Activated CD4-positive, CD25-positive, alpha-beta regulatory T cell (primary cell): ENCODE data around the gene PCDHB4.
"Not testable (repeated sequence)": the region's sequence is repeated elsewhere in the genome, so short reads cannot be mapped to it uniquely, and the experiment has no call there.

Experiments
- DNase-seq, 4 experiments: peaks; one replicate each; lab custom pipeline; 2025; lab: John Stamatoyannopoulos, UW

Gene PCDHB4

DNA sequence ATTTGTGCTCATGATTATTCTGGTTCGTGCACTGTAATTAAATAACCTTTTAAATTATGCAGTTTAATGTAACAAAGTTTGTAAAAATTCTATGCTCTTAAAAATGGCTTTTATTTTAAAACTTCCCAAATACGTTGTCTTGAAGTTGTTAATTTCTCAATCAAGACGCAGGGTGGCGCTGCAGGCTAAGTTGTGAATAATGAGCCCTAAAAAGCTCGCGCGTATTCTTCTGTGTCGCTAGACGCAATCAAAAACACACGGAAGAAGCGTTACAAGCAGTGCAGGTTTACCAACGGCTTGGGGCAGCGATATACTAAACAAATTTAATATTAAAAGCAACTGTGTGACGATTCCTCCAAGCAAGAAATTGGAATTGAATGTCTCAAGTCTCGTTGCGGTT, at the start of gene PCDHB4:
Gene PCDHB4, plus strand, starts transcription at position 256 of the 400 bp plus-strand sequence. CDS start 181 bp downstream, outside the sequence.
- DNase-seq = no peak

DNA sequence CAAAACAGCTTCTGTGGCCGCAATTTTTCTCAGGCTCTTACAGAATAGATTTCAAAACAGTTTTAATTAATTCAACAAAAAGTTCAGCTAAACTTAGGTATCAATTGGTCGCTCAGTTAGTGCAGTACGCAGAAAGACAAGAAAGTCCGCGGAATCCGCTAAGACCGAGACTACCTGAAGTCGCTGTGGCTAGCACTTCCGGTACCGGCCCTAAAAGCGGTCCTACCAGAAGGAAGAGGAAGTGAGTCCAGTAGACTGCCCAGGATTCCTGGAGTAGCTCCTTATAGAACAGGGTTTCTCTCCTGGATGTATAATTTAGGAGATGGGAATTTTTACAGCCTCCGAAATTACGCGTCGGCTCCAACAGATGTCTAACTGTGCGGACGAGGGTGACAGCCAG, 43.8 kb upstream of the PCDHB4 start:
- DNase-seq = no peak

DNA sequence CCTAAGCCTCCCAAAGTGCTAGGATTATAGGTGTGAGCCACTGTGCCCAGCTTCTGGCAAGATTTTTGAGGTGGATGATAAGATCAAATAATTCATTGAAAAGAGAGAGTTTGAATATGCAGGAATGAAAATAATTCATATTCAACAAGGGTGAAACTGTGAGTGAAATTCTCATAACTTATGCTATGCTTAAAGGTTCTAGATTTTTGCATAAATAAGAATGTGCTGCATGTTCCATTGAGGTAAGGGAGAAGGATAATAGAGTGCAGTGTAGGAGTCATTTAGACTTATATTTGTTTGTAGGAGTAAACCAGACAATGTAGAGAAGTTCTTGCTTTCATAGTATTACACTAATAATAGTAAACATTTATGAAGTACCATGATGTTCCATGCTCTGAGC, 39.4 kb upstream of the PCDHB4 start:
- no peak for DNase-seq

DNA sequence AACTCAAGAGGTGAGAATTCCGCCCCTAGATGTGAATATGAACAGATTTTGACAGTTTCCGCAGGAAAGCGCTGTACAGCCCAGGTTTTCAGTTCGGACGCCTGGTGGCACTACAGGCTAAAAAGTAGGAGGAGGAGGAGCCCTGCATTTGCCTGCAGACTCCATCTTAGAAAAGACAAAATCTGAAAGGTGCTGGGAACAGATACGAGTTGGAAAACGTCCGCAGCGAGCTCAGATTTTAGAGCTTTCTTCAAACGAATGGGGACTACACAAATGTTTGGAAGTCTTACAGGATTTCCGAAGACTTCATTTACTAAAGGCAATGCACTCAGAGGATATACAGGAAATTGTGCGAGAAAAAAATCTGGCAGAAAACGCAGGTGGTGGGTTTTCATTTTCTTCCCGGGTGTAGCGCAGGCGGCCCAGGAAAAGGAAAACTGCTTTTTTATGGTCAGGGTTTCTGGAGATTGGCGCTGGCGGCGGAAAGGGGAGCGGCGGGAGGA, 37.1 kb upstream of the PCDHB4 start:
- no peak for DNase-seq

DNA sequence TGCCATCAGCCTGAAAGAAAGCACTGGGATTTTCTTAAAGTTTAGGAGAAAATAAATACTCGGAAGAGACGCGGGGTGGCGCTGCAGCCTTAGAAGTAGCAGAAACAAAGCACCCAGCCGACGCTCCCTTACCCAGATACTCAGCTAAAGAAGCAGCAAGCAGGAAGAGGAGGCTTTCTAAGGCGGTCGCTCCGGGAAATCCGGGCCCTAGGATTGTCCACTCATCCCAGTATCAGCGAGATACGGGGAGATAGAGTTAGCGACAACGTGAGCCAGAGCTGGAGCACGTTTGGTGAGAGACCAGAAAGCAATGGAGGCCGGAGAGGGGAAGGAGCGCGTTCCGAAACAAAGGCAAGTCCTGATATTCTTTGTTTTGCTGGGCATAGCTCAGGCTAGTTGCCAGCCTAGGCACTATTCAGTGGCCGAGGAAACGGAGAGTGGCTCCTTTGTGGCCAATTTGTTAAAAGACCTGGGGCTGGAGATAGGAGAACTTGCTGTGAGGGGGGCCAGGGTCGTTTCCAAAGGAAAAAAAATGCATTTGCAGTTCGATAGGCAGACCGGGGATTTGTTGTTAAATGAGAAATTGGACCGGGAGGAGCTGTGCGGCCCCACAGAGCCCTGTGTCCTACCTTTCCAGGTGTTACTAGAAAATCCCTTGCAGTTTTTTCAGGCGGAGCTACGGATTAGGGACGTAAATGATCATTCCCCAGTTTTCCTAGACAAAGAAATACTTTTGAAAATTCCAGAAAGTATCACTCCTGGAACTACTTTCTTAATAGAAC, 26.9 kb upstream of the PCDHB4 start, which contains the start of gene PCDHB2:
Gene PCDHB2, plus strand, starts transcription at position 135 of the 782 bp plus-strand sequence. Its CDS starts 176 bp downstream, at position 311.
- no peak for DNase-seq

DNA sequence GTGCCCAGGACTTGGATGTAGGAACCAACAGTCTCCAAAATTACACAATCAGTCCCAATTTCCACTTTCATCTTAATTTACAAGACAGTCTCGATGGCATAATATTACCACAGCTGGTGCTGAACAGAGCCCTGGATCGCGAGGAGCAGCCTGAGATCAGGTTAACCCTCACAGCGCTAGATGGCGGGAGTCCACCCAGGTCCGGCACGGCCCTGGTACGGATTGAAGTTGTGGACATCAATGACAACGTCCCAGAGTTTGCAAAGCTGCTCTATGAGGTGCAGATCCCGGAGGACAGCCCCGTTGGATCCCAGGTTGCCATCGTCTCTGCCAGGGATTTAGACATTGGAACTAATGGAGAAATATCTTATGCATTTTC, 26.4 kb upstream of the PCDHB4 start:
- DNase-seq = no peak

DNA sequence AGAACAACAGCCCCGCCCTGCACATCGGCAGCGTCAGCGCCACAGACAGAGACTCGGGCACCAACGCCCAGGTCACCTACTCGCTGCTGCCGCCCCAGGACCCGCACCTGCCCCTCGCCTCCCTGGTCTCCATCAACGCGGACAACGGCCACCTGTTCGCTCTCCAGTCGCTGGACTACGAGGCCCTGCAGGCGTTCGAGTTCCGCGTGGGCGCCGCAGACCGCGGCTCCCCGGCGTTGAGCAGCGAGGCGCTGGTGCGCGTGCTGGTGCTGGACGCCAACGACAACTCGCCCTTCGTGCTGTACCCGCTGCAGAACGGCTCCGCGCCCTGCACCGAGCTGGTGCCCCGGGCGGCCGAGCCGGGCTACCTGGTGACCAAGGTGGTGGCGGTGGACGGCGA, 25.4 kb upstream of the PCDHB4 start:
- DNase-seq = not testable (repeated sequence)

DNA sequence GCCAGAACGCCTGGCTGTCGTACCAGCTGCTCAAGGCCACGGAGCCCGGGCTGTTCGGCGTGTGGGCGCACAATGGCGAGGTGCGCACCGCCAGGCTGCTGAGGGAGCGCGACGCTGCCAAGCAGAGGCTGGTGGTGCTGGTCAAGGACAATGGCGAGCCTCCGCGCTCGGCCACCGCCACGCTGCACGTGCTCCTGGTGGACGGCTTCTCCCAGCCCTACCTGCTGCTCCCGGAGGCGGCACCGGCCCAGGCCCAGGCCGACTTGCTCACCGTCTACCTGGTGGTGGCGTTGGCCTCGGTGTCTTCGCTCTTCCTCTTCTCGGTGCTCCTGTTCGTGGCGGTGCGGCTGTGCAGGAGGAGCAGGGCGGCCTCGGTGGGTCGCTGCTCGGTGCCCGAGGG, 25.0 kb upstream of the PCDHB4 start:
- DNase-seq = not testable (repeated sequence)

DNA sequence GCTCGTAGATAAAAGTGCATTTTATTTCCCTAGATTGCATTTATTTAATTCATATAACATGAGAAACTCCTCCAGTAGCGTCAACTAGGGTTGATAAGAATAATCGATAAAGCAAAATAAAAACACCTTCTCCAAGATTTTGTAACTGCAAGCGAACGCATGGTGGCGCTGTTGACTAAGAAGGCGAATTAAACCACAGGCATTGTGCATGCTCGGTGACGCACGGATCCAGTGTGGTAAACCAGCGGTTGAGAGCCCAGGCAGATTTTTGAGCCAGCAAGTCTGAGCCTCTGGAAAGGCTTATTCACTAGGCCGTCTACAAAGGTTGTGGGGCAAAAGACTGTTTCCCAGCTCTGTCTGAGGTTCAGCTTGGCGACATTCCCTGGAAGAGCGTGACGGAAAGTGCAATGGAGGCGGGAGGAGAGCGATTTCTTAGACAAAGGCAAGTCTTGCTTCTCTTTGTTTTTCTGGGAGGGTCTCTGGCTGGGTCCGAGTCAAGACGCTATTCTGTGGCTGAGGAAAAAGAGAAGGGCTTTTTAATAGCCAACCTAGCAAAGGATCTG, 21.3 kb upstream of the PCDHB4 start, which contains the start of gene PCDHB3:
Gene PCDHB3, plus strand, starts transcription at position 231 of the 563 bp plus-strand sequence. Its CDS starts 177 bp downstream, at position 408.
- no peak for DNase-seq

DNA sequence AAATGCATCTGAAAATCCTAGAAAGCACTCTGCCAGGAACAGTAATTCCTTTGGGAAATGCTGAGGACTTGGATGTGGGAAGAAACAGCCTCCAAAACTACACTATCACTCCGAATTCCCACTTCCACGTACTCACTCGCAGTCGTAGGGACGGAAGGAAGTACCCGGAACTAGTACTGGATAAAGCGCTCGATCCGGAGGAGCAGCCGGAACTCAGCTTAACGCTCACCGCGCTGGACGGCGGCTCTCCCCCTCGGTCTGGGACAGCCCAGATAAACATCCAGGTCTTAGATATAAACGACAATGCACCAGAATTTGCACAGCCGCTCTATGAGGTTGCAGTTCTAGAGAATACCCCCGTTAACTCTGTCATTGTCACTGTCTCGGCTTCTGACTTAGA, 20.6 kb upstream of the PCDHB4 start:
- DNase-seq = no peak

DNA sequence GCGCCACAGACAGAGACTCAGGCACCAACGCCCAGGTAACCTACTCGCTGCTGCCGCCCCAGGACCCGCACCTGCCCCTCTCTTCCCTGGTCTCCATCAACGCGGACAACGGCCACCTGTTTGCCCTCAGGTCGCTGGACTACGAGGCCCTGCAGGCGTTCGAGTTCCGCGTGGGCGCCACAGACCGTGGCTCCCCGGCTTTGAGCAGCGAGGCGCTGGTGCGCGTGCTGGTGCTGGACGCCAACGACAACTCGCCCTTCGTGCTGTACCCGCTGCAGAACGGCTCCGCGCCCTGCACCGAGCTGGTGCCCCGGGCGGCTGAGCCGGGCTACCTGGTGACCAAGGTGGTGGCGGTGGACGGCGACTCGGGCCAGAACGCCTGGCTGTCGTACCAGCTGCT, 19.5 kb upstream of the PCDHB4 start:
- DNase-seq = not testable (repeated sequence)

DNA sequence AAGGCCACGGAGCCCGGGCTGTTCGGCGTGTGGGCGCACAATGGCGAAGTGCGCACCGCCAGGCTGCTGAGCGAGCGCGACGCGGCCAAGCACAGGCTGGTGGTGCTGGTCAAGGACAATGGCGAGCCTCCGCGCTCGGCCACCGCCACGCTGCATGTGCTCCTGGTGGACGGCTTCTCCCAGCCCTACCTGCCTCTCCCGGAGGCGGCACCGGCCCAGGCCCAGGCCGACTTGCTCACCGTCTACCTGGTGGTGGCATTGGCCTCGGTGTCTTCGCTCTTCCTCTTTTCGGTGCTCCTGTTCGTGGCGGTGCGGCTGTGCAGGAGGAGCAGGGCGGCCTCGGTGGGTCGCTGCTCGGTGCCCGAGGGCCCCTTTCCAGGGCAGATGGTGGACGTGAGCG, 19.1 kb upstream of the PCDHB4 start:
- not testable (repeated sequence) for DNase-seq

DNA sequence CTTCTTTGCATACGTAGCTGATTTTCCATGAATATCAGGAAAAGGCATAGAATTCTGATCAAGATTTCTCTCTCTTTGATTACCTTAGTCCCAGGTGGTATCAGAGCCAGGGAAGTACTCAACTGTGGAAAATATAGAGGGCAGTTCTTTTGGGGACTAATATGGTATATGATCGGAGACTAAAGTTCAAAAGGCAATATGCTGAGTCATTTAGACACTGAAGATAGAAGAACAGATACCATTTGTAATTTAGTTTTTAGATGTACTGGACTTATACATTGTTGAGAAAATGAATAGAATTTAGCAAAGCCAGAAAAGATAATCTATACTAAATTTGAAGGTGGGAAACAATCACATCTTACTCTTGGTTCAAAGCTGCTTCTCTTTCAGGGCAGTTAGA, 16.3 kb upstream of the PCDHB4 start:
- no peak for DNase-seq

DNA sequence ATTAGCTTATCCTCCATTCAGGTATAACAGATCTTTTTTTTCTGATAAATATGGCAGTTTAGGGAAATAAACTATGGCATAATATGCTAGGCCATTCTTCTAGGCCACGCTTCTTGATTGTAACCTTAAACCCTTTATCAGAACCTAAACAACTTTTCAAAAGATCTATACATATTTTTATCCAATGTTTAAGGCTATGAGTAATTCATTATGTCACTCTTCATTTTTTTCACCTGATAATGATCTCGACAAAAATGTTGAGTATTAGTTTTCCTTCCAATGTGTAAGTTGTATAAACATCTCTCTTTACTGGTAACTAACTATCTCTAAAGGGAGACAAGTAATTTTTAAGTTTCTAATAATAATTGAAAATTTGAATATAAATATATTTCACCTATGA, 2.4 kb upstream of the PCDHB4 start:
- no peak for DNase-seq

DNA sequence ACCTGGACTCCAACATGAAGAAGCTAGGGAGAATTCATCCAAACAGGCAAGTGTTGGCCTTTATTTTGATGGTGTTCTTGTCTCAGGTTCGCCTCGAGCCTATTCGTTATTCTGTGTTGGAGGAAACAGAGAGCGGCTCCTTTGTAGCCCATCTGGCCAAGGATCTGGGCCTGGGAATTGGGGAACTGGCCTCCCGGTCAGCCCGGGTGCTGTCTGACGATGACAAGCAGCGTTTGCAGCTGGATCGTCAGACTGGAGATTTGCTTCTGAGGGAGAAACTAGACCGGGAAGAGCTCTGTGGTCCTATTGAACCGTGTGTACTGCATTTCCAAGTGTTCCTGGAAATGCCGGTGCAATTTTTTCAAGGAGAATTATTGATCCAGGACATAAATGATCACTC, 367 bp downstream of the PCDHB4 start:
- DNase-seq = no peak

DNA sequence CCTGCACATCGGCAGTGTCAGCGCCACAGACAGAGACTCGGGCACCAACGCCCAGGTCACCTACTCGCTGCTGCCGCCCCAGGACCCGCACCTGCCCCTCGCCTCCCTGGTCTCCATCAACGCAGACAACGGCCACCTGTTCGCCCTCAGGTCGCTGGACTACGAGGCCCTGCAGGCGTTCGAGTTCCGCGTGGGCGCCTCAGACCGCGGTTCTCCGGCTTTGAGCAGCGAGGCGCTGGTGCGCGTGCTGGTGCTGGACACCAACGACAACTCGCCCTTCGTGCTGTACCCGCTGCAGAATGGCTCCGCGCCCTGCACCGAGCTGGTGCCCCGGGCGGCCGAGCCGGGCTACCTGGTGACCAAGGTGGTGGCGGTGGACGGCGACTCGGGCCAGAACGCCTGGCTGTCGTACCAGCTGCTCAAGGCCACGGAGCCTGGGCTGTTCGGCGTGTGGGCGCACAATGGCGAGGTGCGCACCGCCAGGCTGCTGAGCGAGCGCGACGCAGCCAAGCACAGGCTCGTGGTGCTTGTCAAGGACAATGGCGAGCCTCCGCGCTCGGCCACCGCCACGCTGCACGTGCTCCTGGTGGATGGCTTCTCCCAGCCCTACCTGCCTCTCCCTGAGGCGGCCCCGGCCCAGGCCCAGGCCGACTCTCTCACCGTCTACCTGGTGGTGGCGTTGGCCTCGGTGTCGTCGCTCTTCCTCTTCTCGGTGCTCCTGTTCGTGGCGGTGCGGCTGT, 1.9 kb downstream of the PCDHB4 start:
- not testable (repeated sequence) for DNase-seq

DNA sequence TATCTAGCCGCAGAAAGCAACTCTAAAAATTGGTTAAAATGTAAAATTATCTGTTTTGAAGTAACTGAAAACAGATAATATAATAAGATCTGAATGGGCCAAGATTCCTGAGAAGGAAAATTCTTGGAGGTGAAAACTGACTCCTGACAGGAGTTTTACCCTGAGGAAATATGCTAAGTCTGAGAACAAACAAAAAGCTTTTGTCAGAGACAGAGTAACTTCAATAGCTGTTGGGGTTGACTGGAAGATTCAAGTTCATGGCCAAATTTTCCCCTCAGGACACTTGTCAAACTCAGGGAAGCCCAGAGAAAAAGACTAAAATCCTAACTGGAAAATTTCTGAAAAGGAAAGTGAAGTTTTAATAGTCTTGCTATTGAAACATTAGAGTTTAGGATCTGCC, 5.7 kb downstream of the PCDHB4 start:
- no peak for DNase-seq

DNA sequence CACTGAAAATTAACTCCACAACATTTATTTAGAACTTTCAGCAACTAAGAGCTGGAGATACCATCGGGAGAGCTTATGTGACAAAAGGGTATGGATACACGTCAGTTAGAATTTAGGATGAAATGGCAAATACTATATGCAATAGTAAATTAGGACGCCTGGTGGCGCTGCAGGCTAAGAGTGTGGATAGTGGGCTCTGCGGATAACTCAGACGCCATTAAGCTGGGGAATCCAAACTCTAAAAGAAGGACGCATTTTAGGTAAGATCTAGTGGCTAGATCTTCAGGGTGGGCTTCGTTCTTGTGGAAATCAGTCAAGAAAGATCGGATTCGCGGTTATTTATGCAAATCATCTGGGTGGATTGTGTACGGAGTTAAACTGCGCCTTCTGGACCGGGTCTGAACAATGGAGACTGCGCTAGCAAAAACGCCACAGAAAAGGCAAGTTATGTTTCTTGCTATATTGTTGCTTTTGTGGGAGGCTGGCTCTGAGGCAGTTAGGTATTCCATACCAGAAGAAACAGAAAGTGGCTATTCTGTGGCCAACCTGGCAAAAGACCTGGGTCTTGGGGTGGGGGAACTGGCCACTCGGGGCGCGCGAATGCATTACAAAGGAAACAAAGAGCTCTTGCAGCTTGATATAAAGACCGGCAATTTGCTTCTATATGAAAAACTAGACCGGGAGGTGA, 13.6 kb downstream of the PCDHB4 start, which contains the start of gene PCDHB5:
Gene PCDHB5, plus strand, starts transcription at position 177 of the 688 bp plus-strand sequence. Its CDS starts 229 bp downstream, at position 406.
- no peak for DNase-seq

DNA sequence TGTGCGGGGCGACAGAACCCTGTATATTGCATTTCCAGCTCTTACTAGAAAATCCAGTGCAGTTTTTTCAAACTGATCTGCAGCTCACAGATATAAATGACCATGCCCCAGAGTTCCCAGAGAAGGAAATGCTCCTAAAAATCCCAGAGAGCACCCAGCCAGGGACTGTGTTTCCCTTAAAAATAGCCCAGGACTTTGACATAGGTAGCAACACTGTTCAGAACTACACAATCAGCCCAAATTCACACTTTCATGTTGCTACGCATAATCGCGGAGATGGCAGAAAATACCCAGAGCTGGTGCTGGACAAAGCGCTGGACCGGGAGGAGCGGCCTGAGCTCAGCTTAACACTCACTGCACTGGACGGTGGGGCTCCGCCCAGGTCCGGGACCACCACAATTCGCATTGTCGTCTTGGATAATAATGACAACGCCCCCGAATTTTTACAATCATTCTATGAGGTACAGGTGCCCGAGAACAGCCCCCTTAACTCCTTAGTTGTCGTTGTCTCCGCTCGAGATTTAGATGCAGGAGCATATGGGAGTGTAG, 14.2 kb downstream of the PCDHB4 start:
- no peak for DNase-seq

DNA sequence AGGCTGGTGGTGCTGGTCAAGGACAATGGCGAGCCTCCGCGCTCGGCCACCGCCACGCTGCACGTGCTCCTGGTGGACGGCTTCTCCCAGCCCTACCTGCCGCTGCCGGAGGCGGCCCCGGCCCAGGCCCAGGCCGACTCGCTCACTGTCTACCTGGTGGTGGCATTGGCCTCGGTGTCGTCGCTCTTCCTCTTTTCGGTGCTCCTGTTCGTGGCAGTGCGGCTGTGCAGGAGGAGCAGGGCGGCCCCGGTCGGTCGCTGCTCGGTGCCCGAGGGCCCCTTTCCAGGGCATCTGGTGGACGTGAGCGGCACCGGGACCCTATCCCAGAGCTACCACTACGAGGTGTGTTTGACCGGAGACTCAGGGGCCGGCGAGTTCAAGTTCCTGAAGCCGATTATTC, 15.7 kb downstream of the PCDHB4 start:
- not testable (repeated sequence) for DNase-seq

DNA sequence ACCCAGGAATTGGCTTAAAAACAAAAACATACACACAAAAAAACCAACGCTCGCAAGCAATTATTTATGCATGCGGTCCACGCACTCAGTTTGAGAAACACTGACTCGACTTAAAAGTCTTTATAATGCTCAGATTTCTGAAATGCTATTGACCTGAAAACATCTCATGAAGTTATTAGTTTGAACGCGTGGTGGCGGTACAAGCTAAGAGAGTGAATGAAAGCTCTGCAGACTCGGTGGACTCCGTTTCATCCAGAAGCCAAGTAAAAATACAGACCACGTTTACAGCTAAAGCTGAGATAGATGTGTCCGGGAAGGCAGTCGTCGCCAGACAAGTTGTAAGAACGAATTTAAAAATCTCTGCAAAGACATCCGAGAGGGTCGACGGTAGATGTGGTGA, 28.2 kb downstream of the PCDHB4 start, which contains the start of gene PCDHB6:
Gene PCDHB6, plus strand, starts transcription at position 246 of the 400 bp plus-strand sequence. CDS start 201 bp downstream, outside the sequence.
- no peak for DNase-seq
